ENCODE data around the gene TNFSF18.

DNA sequence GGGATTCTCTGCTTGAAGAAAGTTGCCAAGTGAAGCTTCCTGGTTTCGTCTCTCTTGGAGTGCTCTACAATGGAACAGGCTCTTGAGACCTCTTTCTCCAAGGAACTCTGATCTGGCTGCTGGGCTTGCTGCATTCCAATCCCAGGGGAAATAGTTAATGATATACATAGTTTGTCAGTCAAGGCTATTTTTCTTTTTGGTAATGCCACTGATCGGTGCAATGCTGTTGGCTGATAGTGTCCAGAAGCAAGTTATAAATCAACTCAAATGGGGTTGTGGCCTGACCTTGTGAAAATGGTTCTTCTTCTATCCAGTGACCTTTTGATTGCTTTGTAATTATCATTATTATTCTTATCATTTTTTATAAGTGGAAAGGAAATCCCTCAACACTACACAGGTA lies 48.4 kb upstream of the TNFSF18 start:
- TF ChIP-seq EZH2phosphoT487 (IDR thresholded peaks at IDR 0.05; ENCODE audit: insufficient read depth, low read depth) (no peak), EZH2 (IDR thresholded peaks at IDR 0.05; ENCODE audit: insufficient read depth, poor library complexity, severe bottlenecking) (no peak)

All from GM23248 (cell line).